Aorta (tissue), 5 donors: ENCODE data around the gene LNPEP. TPM values are rescaled to one million over a fixed set of nuclear protein-coding genes. Genes with fewer than 3 reads are reported as not detected.
"Not testable (repeated sequence)": the region's sequence is repeated elsewhere in the genome, so short reads cannot be mapped to it uniquely, and the experiment has no call there.

Experiments used
- ATAC-seq: fragments of 200-7000 bp; cut with Tn5 transposase; one replicate; pipeline ENCODE4 v1.9.1; 2022; ENCODE audit warnings: moderate library complexity; ENCODE audit not compliant: low FRiP score
- DNase-seq, 2 donors: peaks; one replicate each; pipeline ENCODE4 v3.0.0-alpha.2; 2020
- H3K27ac ChIP-seq, 2 donors: one replicate each; pipeline ENCODE4 v1.5.1; 2013; ENCODE audit warnings: low read length in 2 of 2, mild to moderate bottlenecking in 2 of 2, moderate library complexity in 2 of 2, control low read depth in 1 of 2, inconsistent platforms in 1 of 2, low read depth in 1 of 2
- H3K27me3 ChIP-seq, 2 donors: one replicate each; pipeline ENCODE4 v1.6.1; 2013; ENCODE audit warnings: control low read depth in 1 of 2, low read length in 1 of 2, mild to moderate bottlenecking in 1 of 2, moderate library complexity in 1 of 2; ENCODE audit not compliant: insufficient read depth in 2 of 2, control insufficient read depth in 1 of 2
- H3K36me3 ChIP-seq, 2 donors: one replicate each; pipeline ENCODE4 v1.6.1; 2013; ENCODE audit warnings: control low read depth in 1 of 2, low read length in 1 of 2, mild to moderate bottlenecking in 1 of 2; ENCODE audit not compliant: insufficient read depth in 2 of 2, control insufficient read depth in 1 of 2
- H3K4me1 ChIP-seq, 2 donors: one replicate each; pipeline ENCODE4 v1.6.1; 2013; ENCODE audit warnings: low read length in 2 of 2, control low read depth in 1 of 2, mild to moderate bottlenecking in 1 of 2, moderate library complexity in 1 of 2; ENCODE audit not compliant: insufficient read depth in 2 of 2, control insufficient read depth in 1 of 2
- H3K4me3 ChIP-seq, 2 donors: one replicate each; pipeline ENCODE4 v1.5.1; 2013; ENCODE audit warnings: low read length in 2 of 2, control low read depth in 1 of 2, mild to moderate bottlenecking in 1 of 2
- H3K9me3 ChIP-seq: one replicate; pipeline ENCODE4 v1.6.1; 2013; ENCODE audit warnings: mild to moderate bottlenecking, low read length; ENCODE audit not compliant: control insufficient read depth
- WGBS, 2 donors: extraction: QIAGEN DNeasy Blood & Tissue Kit; methylation state at CpG; one replicate each; pipeline ENCODE4 v1.1.7; 2013; 5-methylcytosine and 5-hydroxymethylcytosine counted together
- intact Hi-C, 2 donors: fragments of 100-400 bp; cut with DNase I; formaldehyde crosslinking; loops; one replicate each; pipeline versions ENCODE4 v1.14.2 to v1.15.0; 2022
- polyA plus RNA-seq, 2 donors: library from polyadenylated mRNA; stranded (reverse); fragments of 200-250 nt; gene quantifications; one replicate each; pipeline ENCODE4 v1.2.3, GENCODE V29; 2013
- total RNA-seq, 2 donors: library from RNA; stranded (reverse); fragmentation: NEBNext Ultra II Directional; extraction: Animal tissue kit (Norgen Biotek cat#: 25700); gene quantifications; one replicate each; pipeline ENCODE4 v1.2.1, GENCODE V29; 2021
- donor health status: healthy with polysubstance abuse.
- donor health status: Bipolar disorder and iron deficiency.
- donor health status: DM: no; HTN: no; CAD: no.
- donor health status: DM: no; HTN: no; CAD: no.
- donor health status: DM: yes; HTN: yes; CAD: no.

LNPEP gene
- total and polyA plus RNA-seq, 4 donors: 3.1 to 69.8 (median 29.5) TPM

- WGBS, 2 donors: 53 to 55% methylated on average over 2 of the region's 2 CpGs
- ATAC-seq: no peak
- Histone ChIP-seq H3K27ac (no peak overlapping the region), H3K36me3 (no peaks in the 10 kb centered on the region), H3K4me1 (no peaks in the 10 kb centered on the region), H3K27me3 (no peaks in the 10 kb centered on the region), H3K9me3 (no peaks in the 10 kb centered on the region), H3K4me3 (no peak overlapping the region)
- intact Hi-C loops: no loop called here
- DNase-seq: no peak
These were observed 136.8 kb downstream of the LNPEP start for GRCh38 chr5:97072696-97073095.

DNA sequence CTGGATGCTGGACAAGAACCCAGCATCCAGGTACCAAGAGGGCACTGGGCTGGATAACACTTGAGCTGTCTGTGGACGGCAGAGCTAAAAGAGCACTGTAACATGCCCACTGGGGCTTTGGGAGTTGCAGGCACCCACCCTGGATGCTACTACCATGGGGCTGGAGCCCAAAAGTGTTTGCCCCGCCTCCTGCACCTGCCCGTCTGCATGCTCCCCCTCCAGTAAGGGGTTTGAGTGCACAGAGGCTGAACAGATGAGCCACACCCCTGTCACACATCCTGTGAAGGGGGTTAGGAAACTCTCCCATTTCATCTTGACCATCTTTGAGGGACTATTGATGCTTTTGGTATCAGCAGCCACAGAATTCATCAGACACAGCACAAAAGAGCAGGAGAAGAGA lies 137.5 kb downstream of the LNPEP start:
- H3K9me3 ChIP-seq: no peaks in the 10 kb centered on the region
- H3K27ac ChIP-seq: no peak overlapping the region
- H3K4me1 ChIP-seq: no peaks in the 10 kb centered on the region
- H3K36me3 ChIP-seq: no peaks in the 10 kb centered on the region
- intact Hi-C loops: no loop called here
- WGBS, 2 donors: 88 to 94% methylated on average over 3 of the region's 3 CpGs
- no peaks in the 10 kb centered on the region for H3K27me3 ChIP-seq
- no peak for DNase-seq
- H3K4me3 ChIP-seq: no peak overlapping the region
- ATAC-seq: no peak

DNA sequence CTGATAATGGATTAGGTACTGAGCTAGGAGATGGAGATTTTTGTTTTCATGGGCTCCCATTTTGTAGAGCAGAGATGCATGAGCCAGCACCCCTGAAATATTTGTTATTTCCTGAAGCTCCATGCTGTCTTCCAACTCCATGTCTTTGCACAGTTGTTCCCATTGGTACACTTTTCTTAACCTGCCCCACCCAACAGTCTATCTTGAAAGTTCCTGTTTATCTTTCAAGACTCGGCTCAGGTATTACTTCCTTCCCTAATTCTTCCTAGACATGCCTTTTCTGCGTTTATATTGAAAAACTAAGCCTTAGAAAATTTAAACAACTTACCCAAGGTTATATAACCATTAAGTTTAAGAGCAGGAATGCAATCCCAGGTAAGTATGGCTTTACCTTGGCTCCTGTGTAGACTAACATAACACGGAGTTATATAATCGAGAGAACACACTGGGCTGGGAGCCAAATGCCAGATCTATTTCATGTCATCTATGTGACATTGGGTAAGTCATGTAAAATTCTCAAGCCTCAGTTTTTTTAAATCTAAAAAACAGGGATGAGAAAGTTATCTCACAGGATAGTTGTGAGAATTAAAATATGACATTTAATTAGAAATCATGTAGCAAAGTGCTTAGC lies 139.1 kb downstream of the LNPEP start:
- no peaks in the 10 kb centered on the region for H3K4me1 ChIP-seq
- WGBS, 2 donors: 68 to 74% methylated on average over 4 of the region's 4 CpGs

DNA sequence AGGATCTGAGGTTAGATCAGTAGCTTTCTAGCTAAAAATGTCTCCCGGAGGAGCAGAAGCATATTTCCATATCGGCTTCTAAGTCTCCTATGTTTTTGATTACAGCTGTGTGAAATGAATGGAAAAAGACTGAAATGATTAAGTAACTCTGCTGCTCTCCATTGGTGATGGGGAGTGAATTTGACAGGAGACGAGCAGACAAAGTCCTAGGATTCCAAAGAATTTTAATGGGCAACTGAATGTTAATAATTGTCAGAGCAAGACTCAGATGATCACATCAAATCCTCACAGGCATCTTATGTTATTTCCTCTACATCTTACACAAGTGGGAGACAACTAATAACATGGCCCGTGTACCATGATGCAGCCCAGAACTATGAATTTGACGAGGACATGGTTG lies 139.8 kb downstream of the LNPEP start:
- no peak overlapping the region for H3K4me3 ChIP-seq
- H3K27ac ChIP-seq: no peak overlapping the region
- no peaks in the 10 kb centered on the region for H3K27me3 ChIP-seq
- no peaks in the 10 kb centered on the region for H3K36me3 ChIP-seq
- 85 to 91% methylated on average over 5 of the region's 5 CpGs for WGBS, 2 donors
- DNase-seq (no peak), ATAC-seq (no peak)
- H3K4me1 ChIP-seq: no peaks in the 10 kb centered on the region
- H3K9me3 ChIP-seq: no peaks in the 10 kb centered on the region
- intact Hi-C loops: no loop called here

More for the DNA sequence above, 139.1 kb downstream of the LNPEP start:
- Histone ChIP-seq H3K27ac (no peak overlapping the region), H3K36me3 (no peaks in the 10 kb centered on the region), H3K4me3 (no peak overlapping the region), H3K9me3 (no peaks in the 10 kb centered on the region), H3K27me3 (no peaks in the 10 kb centered on the region)
- DNase-seq (no peak), ATAC-seq (no peak)
- intact Hi-C loops: no loop called here

DNA sequence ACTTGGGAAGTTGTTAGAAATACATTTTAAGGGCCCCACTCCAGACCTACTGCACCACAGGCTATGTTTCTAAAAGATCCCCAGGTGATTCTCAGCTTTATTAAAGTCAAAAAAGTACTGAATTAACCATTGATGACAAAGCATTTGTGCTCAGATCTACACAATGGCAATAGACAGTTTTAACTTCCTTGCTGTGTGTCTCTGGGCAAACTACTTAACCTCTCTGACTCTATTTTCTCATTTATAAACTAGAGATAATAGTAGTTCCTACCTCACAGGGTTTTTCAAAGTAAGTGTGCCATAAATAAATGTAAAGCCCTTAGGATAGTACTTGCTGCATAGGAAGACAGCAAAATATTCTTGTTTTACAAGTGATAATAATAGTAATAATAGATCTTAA lies 140.2 kb downstream of the LNPEP start:
- Histone ChIP-seq H3K27ac (no peak overlapping the region), H3K4me1 (no peaks in the 10 kb centered on the region), H3K36me3 (no peaks in the 10 kb centered on the region), H3K9me3 (no peaks in the 10 kb centered on the region), H3K4me3 (no peak overlapping the region), H3K27me3 (no peaks in the 10 kb centered on the region)
- no peak for ATAC-seq
- no peak for DNase-seq
- intact Hi-C loops: no loop called here

DNA sequence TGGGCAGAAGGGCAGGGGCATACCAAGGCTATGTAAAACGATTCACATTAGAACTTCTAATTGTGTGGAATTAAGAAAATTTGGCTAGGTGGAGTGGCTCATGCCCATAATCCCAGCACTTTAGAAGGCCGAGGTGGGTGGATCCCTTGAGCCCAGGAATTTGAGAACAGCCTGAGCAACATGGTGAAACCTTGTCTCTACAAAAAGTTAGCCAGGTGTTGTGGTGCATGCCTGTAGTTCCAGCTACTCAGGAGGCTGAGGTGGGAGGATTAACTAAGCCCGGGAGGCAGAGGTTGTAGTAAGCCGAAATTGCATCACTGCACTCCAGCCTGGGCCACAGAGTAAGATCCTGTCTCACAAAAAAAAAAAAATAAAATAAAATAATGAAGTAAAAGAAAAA lies 141.4 kb downstream of the LNPEP start:
- 89 to 93% methylated on average over 4 of the region's 4 CpGs for WGBS, 2 donors
- H3K4me3 ChIP-seq: no peak overlapping the region
- DNase-seq (no peak), ATAC-seq (no peak)
- H3K4me1 ChIP-seq: no peaks in the 10 kb centered on the region
- no peaks in the 10 kb centered on the region for H3K36me3 ChIP-seq
- no peak overlapping the region for H3K27ac ChIP-seq
- no peaks in the 10 kb centered on the region for H3K27me3 ChIP-seq
- intact Hi-C loops: no loop called here
- no peaks in the 10 kb centered on the region for H3K9me3 ChIP-seq

DNA sequence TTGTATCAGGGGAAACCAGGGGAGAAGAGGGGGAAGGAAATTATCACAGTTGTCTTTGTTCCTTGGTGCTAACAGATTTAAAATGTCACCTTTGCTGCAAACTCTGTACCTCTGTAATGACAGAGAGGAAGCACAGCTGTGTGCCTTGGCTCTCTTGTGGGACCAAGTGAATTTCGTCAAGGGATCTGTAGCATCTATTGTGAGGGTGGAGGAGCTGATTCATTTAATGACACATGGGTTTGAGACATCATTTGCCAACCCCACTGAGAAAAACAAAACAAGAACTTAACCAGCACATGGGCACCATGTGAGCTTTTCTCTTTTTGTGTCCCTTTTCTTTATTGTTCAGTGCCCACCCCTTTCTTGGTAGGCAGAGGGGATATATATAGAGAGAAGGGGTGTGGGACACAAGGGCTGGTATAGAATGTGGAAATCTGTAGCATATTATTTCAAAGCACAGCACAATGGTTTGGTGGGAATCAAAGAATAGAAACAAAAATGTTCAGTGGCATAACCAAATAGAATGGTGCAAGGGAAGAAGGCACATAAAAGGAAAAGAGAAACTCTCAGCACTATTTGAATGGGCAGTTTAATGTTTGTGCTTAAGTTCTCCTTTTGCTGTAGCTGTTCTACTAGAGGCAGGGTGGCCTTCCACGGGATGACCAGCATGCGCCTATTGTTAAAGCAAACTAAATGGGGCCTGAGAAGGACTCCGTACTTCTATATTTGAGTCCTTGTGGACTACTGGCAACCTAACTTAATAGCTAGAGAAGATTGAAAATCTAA lies 143.3 kb downstream of the LNPEP start:
- H3K4me3 ChIP-seq: no peak overlapping the region
- 82 to 84% methylated on average over 4 of the region's 4 CpGs for WGBS, 2 donors
- DNase-seq (no peak), ATAC-seq (no peak)
- H3K27me3 ChIP-seq: no peaks in the 10 kb centered on the region
- no peaks in the 10 kb centered on the region for H3K36me3 ChIP-seq
- H3K9me3 ChIP-seq: no peaks in the 10 kb centered on the region
- no peak overlapping the region for H3K27ac ChIP-seq
- no peaks in the 10 kb centered on the region for H3K4me1 ChIP-seq
- intact Hi-C loops: no loop called here

- H3K36me3 ChIP-seq, H3K27ac ChIP-seq, H3K4me1 ChIP-seq, H3K9me3 ChIP-seq, ATAC-seq, H3K27me3 ChIP-seq, H3K4me3 ChIP-seq, intact Hi-C loops, DNase-seq: not testable (repeated sequence)
- WGBS, 2 donors: 96% methylated on average over 21 of the region's 21 CpGs
These were observed 149.0 kb downstream of the LNPEP start for GRCh38 chr5:97084782-97085458.
